Stimulated activated CD8-positive, alpha-beta memory T cell treated with anti-CD3 and anti-CD28 coated beads, Interleukin-15, amount 100 ng/mL, for 1 hour (primary cell): ENCODE data around the gene NUDT9.
"Not testable (repeated sequence)": the region's sequence is repeated elsewhere in the genome, so short reads cannot be mapped to it uniquely, and the experiment has no call there.

Experiments used
- DNase-seq: peaks from one replicate; pipeline ENCODE4 v3.0.0-alpha.2; 2020; ENCODE audit warnings: low read depth

Gene NUDT9

DNA sequence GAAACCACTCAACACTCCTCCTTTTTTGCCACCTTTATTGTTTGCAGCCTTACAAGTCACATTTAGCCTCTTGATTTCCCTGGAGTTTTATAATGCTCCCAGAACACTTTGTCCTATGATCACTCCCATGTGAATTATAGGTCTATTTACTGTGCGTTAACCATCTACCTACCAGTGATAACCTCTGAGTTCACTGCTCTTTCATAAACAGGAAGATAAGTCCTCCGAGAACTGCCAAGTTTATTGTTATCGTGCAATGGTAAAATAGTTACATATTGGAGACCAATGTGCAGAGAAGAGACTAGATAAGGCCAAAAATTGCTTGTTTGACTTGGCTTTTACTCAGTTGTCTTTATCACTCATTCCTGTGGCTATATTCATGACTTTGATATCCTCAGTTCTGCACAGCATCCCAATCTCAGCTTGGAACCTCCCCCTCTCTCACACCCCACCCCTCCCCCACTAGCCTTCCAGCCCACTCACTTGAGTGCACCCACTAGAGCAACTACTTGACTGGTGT is 12.9 kb upstream of the NUDT9 start:
- no peak for DNase-seq

DNA sequence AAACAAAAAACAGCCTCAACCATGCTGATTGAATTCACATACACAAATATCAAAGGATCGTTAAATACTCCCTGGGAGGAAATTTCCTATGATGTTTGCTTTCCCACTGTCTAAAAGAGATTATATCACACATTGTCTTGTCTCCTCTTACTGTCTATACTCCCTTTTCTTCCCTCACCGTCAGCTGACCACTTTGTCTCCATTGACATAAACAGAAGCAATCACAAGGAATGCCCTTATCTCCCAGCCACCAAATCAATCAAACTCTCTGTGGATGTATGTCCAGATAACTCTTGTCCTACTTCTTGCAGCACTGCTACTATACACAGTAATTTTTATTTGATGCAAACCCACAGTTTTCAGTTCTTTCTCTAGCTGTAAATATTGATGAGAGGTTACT is 12.2 kb upstream of the NUDT9 start:
- DNase-seq, result no peak

DNA sequence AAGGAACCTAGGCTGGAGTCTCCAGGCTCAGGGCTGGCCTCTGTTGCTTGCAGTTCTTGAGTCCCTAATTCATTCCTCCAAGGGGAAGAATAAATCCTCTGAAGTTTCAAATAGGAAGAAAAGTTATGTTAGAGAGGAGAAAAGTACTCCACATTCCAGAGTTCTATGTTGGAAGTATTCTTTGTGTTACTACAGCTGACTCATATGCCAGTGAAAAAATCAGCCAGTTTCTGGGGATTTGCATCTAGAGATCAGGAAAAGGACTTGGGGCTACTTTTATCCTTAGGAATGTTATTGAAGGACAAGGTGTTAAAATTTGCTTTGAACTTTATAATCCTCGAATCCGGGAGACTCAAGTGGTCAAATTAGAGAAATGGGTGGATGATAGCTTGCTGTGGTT is 11.7 kb upstream of the NUDT9 start:
- no peak for DNase-seq

DNA sequence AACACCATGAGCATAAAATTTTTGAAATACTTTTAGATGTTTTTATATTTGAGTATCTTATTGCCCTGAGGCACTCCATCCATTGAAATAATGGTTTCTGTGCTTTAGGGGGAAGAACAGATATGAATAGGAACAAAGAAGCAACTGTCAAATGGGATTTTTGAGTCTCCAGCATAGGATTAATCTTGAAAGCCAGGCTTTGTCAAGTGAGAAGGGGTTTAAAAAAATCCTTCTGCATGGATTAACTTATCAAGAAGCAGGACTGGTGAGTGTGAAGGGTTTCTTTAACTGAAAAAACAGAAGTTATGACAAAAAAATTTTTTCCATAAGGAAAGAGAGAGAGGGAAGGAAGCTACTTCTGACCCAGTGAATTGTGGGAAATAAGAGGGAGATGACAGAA is 7.6 kb upstream of the NUDT9 start:
- DNase-seq, result no peak

DNA sequence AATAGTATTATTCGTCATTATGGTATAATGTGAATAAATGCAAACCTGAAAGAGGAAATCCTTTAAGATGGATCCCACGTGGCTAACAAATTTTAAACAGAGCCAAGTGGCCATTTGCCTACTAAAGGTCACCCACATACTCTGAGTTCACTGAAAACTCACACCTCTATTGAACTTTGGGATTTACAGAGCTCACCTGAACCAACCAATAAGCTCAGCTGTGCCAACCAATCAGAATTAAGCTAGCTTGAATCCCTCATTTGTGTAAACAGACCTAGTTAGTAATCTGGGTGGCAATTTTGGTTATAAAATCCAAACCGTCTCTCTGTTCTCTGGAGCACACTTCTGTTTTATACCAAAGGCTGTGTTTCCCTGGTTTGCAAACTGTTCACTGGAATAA is 5.4 kb upstream of the NUDT9 start:
- DNase-seq, result no peak

DNA sequence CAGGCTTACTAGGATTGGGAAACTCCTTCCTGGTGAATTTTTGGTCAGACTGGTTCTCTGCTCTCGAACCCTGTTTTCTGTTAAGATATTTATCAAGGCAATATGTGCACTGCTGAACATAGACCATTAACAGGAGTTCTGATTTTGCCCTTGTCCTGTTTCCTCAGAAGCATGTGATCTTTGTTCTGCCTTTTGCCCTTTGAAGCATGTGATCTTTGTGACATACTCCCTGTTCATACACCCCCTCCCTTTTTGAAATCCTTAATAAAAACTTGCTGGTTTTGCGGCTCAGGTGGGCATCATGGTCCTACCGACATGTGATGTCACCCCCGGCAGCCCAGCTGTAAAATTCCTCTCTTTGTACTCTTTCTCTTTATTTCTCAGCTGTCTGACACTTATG is 4.0 kb upstream of the NUDT9 start:
- not testable (repeated sequence) for DNase-seq

DNA sequence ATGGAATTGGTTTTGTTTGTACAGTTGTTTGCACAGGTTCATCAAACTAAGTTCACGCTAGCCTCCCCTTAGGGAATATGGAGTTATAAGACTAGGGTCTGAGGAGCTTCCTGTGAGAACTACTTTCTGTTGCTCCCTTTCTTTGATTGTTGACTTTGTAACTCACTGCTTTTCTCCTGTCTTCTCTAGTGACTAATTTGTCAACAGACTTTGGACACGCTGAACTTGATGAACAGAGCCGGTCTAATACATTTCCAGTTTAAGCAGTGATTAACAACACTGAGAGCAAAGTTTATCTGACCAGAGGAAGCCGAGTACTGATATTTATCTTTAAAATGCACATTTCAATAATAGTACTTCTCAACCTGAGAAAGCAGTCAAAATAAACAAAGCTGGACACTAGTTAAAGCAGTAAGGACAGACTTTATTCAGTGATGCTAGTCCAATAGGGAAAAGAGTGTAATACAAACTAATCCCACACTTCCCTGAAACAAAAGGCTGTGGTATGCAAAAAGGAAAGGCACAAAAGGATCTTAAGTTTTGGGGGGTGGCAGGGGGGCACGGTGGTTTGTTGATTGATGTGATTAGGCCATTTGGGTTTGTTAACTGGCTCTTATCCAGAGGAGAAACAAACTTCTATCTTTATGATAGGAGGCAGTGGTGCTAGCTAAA is 2.7 kb upstream of the NUDT9 start:
- no peak for DNase-seq

DNA sequence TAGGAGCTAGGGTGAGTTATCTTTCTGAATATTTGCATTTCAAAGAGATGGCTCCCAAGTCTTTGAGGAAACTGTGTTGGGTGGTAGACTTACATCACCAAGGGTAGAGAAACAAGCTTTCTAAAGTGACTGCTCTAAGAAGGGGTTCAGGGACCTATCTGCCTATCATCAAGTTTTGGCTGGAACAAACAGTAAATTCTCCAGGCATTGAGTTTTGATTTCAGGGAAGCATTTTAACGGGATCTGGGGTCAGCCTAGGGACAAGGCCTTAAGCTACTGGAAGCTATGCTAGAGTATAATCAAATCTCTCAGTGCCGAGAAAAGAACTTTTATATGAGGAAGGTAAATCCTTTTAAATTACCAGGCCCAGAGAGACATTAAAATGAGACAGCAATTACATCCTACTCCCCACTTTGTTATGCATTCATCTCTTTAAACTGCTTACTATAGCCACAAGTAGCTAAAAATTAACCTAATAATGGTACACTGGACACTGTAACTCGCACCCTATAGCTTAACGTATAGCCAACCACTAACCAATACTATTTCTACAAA is 2.0 kb upstream of the NUDT9 start:
- no peak for DNase-seq

DNA sequence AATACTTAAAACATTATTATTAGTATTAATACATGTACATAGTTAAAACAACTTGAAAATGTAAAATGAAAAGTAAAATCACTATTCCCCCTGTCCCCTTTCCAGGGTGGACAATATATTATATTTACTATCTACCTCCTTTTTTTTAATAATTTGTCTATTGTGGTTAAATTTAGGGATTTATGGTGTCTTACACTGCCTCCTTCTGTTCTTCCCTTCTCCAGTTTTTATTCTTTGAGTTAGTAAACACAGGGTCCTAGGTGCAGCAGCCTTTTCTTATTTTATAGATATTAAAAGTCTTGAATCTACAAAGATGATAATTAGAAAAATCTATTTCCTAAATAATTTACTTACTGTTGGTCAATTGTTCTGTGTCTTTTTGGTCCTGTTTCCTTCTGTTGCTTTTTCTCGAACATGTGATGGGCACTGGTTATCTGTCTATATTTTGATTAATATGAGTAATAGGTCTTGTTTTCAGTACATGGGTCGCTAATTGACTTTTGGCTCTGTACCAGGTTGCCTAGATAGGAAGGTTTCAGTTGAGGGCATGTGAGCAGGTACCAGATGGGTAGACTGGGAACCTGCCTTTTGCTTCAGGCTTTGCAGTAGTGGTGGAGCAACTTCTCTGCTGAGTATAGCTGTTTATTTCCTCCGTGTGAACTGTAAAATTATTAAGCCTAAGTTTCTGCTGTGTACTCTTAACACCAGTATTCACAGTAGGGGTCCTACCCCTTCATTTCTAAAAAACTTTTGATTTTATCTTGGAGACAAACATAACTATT is 1.1 kb downstream of the NUDT9 start:
- DNase-seq, result no peak

DNA sequence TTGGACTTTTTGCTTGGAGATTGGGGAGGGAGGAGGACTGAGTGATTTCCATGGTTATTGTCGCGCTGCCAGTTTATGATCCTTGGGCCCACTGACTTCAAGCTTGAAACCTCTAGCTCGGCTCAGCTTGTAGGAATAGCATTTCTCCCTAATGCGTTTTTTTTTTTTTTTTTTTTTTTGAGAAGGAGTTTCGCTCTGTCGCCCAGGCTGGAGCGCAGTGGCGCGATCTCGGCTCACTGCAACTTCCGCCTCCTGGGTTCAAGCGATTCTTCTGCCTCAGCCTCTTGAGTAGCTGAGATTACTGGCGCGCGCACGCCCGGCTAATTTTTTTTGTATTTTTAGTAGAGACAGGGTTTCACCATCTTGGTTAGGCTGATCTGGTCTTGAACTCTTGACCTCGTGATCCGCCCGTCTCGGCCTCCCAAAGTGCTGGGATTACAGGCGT is 1.7 kb downstream of the NUDT9 start:
- not testable (repeated sequence) for DNase-seq

DNA sequence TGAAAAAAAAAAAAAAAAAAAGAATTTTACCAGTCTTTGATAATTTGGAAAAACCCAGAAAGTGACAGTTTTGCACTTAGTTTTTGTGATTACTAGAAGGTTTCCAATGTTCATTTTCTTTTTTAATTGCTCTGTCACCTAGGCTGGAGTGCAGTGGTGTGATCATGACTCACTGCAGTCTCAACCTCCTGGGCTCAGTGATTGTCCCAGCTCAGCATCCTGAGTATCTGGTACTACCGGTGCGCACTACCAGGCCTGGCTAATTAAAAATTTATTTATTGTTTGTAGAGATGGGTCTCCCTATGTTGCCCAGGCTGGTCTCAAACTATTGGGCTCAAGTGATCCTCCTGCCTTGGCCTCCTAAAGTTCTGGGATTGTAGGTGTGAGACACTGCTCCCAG is 3.3 kb downstream of the NUDT9 start:
- DNase-seq, result no peak

DNA sequence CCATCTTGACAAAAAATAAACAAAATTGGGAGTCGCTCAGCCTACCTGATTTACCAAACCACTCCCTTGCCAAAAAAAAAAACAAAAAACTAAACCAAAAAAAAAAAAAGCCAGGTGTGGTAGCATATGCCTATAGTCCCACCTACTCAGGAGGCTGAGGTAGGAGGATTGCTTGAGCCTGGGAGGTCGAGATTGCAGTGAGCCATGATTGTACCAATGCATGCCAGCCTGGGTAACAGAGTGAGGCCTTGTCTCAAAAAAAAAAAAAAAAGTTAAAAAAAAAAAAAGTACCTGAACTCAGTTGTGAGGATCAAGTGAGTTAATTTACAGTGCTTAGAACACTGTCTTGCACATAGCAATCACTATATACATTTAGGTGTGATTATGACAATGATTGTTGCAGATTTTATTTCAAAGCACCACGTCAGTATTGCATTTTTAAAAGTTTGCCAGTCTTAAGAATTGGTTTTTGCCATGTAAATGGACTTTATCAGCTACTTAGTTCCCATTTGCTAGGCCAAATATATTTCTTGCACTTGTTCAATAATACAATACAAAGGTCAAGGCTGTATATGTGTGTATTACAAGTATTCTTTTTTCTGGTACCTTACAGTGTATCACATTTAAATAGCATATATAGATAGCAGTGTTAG is 4.6 kb downstream of the NUDT9 start:
- DNase-seq, result no peak

DNA sequence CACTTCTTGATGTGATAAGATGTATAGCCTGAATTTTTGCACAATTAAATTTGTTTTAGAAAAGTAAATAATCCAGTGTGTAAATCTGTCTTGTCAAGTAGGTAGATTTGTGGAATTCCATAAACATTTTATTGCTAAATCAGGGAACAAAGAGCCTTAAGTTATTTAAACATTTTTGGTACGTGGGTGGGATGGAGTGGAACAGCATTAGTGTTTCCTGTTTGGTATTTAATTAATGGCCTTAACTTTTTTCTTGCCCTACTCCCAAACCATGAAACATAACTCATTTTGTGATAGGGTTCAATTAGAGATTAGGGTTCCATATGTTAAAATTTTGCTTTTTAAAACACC is 5.1 kb downstream of the NUDT9 start:
- DNase-seq, result no peak

DNA sequence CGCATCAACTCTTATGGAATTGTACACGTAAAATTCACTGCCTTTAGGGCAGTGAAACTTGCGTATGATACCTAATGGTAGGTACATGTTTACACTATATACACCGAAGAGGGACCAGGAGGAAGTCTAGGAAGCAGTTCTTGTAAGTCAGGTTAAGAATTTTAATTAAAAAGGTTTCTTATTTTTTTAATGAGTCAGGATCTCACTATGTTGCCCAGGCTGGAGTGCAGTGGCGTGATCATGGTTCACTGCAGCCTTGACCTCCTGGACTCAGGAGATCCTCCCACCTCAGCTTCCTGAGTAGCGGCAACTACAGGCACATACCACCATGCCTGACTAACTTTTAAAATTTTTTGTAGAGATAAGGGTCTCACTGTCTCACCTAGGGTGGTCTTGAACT is 6.6 kb downstream of the NUDT9 start:
- DNase-seq, result no peak

DNA sequence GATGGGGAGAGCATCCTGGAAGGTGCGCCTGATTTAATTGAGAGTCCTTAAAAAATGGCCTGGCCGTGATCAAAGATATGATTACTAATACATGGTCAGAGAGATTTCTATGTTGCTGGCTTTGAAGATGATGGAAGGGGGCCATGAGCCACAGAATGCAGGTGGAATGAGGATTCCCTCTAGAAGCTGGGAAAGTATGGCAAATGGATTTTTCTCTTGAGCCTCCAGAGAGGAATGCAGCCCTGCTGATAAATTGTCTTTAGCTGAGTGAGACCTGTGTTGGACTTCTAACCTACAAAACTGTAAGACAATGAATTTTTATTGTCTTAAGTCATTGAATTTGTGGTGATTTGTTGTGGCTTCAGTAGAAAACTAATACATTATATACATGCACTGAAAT is 7.7 kb downstream of the NUDT9 start:
- DNase-seq, result no peak

DNA sequence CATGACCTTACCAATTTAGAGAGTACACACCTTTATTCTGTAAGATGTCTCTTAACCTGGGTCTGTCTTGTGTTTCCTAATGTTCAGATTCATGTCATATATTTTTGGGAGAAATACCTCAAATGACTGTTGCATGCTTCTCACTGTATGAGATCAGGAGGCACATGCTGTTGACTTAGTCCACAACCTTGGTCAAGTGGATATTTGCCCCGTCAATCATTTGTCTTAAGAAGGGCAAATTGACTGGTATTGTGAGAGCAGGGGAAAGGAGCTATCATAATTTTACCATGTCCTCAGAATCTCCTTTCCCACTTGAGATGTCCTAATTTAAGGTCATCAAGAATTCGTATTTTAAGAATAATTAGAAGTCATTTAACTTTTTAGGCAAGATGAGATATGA is 11.0 kb downstream of the NUDT9 start:
- DNase-seq, result no peak

DNA sequence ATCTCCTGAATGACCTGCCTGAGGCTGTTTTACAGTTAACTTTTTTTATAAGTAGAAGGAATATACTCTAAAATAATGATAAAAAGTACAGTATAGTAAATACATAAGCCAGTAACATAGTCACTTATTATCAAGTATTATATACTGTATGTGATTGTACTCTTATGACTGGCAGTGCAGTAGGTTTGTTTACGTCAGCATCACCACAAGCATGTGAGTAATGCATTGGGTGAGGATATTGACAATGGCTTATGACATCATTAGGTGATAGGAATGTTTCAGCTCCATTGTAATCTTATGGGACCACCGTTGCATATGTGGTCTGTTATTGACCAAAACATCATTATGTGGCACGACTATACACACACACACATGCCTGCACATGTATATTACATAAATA is 20.5 kb downstream of the NUDT9 start:
- no peak for DNase-seq

DNA sequence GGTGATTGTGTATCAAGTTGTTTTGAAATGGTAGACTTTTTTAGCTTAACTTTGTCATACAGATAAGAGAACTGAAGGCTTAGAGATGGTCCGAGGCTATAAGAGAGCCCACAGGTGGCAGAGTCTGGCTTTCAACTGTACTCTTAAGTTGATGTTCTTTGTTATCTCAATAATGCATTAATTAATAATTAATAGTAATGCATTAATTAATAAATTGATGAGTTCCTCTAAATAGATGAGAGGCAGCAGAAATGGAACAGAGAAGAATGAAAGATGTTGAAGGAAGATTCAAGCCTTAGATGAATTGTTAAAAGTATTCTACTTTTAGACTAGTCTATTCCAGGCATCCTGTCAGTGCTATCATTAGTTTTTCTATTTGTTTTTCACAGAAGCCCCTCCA is 22.4 kb downstream of the NUDT9 start:
- no peak for DNase-seq

DNA sequence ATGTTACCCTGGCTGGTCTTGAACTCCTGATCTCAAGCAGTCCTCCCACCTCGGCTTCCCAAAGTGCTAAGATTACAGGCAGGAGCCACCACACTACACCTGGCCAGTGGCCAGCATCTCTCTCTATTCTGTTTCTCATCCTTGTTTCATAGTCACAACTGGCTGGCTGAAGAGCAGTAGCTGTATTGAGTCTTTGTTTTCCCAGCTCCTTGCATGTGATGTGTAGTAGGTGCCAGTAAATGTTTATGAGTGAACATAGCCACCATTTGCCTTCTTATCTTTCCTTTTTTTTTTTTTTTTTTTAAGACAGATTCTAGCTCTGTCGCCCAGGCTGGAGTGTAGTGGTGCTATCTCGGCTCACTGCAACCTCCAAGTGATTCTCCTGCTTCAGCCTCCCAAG is 23.6 kb downstream of the NUDT9 start:
- DNase-seq, result no peak

DNA sequence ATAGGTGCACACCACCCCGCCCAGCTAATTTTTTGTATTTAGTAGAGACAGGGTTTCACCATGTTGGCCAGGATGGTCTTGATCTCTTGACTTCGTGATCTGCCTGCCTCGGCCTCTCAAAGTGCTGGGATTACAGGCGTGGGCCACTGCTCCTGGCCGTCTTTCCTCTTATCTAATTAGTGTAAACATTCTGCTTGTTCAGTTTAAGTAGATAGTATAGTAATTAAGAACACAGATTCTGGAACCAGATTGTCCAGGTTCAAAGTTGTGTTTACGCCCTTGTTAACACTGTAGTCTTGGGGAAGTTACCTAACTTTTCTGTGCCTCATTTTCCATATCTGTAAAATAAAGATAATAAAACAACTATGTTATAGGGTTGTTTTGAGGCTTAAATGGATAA is 24.0 kb downstream of the NUDT9 start:
- DNase-seq, result not testable (repeated sequence)

DNA sequence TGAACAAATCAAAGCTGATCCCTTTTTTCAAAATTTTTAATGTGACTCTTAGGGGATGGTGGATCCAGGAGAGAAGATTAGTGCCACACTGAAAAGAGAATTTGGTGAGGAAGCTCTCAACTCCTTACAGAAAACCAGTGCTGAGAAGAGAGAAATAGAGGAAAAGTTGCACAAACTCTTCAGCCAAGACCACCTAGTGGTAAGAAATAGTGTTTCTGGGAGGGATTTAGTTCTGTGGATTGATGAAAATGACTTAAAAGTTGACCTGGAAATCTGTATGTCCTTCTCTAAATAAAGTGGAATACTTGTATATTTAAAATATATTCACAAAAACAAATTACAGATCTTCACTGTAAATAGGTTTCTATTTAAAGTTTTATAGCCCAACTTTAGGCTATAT is 29.2 kb downstream of the NUDT9 start:
- DNase-seq, result no peak

DNA sequence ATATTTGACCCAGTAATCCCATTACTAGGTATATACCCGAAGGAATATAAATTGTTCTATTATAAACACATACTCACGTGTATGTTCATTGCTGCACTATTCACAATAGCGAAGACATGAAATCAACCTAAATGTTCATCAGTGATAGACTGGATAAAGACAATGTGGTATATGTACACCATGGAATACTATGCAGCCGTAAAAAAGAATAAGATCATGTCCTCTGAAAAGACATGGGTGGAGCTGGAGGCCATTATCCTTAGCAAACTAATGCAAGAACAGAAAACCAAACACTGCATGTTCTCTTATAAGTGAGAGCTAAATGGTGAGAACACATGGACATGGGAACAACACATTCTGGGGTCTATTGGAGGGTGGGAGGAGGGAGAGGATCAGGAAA is 36.5 kb downstream of the NUDT9 start:
- no peak for DNase-seq

DNA sequence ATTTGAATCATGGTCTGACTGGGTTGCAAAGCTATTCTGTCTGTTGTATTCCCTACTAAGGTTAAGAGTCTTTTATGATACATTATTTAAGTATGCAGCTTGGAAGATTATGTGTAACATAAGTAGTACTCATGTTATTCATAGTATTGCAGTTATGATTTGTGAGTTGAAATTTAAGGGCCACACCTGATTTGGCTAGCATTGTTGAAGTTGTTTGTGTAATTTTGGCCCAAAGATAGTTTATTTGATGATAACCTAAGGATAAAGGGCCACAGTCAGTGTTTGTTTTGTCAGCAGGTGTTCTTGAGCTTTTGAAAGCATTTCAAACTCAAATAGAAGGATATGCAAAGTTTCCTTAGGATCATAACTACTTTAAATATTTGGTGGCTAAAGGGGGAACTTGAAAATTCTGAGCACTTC is 38.9 kb downstream of the NUDT9 start:
- no peak for DNase-seq
